GM18873 (cell line): ENCODE results near the gene TTC27.
A peak's percentile ranks its signal among the peaks of the same experiment; 100 is the strongest.

Experiments used
- ATAC-seq: cut with Tn5 transposase; IDR thresholded peaks from one replicate; pipeline ENCODE4 v1.9.1; 2021; ENCODE audit warnings: mild to moderate bottlenecking, moderate library complexity, moderate number of reproducible peaks; ENCODE audit not compliant: unreplicated experiment, low FRiP score

The TTC27 gene

DNA sequence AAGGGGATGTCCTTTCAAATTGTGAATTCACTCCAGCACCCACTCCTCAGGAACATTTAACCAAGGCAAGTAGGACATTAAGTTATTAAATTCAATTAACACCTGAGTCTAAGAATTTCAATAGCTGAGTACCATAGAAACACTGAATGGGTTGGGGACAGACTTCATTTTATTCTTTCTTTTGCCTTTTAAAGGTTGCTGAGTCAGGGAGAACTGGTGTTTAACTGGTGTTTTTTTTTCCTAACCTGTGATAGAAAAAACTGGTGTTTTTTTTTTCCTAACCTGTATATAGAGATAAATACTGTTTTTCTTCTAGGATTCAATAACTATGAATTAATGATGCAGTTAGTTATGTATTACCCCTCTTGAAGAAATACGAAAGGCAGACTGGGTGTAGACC is 38.9 kb downstream of the TTC27 start:
- ATAC-seq: no peak

DNA sequence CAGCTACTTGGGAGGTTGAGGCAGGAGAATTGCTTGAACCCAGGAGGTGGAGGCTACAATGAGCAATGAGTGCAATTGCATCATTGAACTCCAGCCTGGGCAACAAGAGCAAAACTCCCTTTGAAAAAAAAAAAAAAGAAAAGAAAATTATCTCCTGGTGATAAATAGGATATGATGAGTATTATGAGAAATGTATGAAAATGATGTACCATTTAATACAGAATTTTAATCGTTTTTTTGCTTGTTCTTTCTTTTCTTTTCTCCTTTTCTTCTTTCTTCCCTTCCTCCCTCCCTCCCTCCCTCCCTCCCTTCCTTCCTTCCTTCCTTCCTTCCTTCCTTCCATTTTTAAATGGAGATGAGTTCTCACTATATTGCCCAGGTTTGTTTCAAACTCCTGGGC is 40.4 kb downstream of the TTC27 start:
- no peak for ATAC-seq

- ATAC-seq: no peak
Measured at GRCh38 chr2:32671885-32672533, 44.2 kb downstream of the TTC27 start.

GRCh38 chr2:32678825-32679224 is 51.0 kb downstream of the TTC27 start:
- no peak for ATAC-seq

GRCh38 chr2:32680942-32681341 is 53.1 kb downstream of the TTC27 start:
- ATAC-seq: no peak

DNA sequence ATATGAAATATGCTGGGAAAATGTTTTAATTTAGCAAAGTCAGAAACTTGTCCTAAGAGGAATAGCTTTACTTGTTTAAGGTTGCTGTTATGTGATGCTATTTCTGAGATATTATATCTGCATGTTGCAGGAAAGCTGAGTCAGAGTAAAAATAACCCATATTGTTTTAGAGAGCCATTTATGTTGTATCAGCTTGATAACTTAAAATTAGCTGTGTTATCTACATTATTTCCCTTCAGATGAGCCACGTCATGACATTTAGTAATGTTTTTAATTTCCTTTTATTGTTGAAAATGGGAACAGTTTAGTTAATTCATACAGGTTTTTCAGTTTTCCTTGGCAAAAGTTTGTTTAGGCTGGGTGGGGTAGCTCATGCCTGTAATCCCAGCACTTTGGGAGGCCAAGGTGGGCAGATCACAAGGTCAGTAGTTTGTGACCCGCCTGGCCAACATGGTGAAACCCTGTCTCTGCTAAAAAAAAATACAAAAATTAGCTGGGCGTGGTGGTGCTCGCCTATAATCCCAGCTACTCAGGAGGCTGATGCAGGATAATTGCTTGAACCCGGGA is 55.8 kb downstream of the TTC27 start:
- no peak for ATAC-seq

DNA sequence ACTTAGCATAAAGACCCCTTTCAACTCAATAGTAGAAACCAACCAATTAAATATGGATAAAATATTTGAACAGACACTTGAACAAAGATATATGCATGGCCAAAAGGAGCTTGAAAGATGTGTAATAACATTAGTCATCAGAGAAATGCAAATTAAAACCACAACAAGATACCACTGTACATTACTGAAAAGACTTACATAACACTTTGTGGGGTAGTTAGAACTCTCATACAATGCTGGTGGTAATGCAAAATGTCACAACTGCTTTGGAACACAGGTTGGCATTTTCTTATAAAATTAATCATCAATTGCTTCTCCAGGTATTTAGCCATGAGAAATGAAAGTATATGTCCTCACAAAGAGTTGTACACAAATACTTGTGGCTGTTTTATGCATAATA is 60.7 kb downstream of the TTC27 start:
- peak; percentile 63 for ATAC-seq

DNA sequence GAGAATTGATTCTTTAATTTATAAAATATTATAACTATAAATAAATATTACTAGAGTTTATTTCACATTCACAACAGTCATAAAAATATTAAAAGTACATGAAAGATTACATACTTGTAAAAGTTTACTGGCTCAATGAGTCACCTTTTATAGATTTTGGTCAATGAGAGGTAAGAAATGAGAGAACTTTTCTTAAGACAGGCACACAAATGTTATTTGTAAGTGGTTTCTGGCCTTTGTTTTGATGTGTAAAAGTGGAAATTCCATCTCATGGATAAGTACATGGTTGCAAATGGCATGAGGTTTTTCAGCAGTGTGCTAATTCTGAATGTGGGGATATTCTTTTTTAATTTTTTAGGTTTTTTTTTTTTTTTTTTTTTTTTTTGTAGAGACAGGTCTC is 63.8 kb downstream of the TTC27 start:
- no peak for ATAC-seq

DNA sequence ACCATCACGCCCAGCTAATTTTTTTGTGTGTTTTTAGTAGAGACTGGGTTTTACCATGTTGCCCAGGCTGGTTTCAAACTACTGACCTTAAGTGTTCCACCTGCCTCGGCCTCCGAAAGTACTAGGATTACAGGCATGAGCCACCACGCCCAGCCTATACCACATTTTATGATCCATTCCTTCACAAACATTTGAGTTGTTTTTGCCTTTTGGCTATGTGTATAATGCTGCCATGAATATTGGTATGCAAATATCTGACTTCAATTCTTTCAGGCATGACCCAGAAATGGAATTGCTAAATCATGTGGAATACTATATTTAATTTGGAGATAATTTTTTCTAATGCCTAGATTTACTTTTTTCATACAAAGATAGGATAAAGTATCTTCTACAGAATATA is 68.6 kb downstream of the TTC27 start:
- ATAC-seq: no peak

- ATAC-seq: no peak
Measured at GRCh38 chr2:32697156-32697555, 69.3 kb downstream of the TTC27 start.

DNA sequence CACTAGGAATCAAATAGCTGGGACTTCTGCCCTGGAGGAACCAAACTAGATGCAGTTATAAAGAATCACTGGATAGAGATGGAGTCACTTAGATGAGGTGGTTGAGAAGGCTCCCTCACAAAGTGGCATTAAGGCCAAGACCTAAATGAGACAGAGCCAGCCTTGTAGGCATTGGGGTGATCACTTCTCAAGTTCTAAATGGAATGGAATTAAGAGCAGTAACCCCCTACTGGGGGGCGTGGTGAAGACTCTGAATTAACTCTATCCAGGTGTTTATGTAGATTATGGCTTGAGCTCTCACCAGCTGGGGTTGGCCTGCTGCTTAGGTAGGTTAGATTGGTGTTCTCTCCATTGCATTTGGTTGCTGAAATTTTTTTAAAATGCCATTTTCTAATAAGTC is 71.3 kb downstream of the TTC27 start:
- ATAC-seq: no peak

DNA sequence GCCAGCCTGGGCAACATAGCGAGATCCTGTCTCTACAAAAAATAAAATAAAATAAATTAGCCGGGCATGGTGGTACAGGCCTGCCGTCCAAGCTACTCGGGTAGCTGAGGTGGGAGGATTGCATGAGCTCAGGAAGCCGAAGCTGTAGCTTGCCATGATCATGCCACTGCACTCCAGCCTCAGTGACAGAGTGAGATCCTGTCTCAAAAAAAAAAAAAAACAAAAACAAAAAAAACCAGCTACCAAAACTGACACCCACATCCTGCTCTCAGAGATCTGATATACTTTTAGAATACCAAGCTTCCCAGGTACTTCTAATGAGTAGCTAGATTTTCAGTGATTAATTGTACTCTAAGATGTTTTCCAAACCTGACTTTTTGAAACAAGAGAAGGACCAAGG is 74.0 kb downstream of the TTC27 start:
- ATAC-seq: no peak

DNA sequence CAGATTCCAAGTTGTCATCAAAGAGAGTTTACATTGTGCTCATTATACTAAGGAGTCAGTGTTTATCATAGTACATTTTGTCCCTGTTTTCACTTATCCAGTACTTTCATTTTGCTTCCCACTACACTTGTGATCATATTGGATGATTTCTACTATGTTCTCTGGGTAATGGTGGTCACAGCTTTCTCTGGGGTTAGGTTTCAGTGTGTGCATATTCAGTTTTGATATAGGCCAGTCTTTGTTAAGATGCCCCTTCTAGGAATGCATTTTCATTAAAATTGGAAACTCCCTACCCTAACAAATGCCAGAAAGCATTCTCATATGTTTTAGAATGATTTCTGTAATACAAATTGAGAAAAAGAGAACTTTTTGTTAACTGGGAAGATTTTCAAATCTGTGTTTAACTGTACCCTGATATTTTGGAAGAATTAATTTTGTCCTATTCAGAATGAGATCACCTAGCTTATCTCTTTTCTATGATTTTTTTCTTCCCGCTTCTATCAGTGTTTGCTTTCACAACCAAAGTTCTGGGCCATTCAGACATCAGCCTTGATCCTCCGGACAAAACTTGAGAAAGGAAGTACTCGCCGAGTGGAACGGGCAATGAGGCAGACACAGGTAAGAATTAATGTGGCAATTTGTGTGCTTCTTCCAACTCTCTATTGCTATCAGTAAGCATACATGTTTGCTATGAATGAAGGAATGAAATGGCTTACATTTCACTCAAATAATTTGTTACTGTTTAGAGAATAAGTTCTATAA is 74.6 kb downstream of the TTC27 start:
- ATAC-seq: no peak

DNA sequence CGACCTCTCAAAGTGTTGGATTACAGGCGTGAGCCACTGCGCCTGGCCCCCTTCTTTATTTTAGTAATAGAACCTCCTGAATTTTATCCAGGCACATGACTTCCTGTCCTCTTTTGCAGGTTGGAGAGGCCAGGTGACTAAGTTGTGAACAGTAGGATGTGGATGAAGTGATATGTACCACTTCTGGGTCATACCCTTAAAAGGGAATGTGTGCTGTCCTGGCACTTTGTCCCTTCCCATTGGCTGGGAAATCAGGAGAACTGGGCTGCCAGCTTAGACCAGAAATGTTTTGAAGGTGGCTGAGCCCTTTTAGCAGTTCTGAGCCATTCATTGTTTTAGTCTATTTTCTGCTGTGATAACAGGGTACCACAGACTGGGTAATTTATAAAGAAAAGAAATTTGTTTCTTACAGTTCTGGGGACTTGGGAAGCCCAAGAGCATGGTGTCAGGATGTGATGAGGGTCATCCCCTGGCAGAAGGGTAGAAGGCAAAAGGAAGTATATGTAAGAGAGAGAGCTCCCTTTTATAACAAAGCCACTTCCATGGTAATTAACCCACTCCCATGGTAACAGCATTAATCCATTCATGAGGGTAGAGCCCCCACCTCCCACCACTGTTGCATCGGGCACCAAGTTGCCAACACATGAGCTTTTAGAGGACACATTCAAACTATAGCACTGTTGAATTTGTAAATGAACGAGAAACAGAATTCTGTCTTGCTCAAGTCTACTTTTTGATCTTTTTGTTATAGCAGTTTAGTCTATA is 79.1 kb downstream of the TTC27 start:
- ATAC-seq: no peak

GRCh38 chr2:32711219-32711618 is 83.4 kb downstream of the TTC27 start:
- no peak for ATAC-seq

DNA sequence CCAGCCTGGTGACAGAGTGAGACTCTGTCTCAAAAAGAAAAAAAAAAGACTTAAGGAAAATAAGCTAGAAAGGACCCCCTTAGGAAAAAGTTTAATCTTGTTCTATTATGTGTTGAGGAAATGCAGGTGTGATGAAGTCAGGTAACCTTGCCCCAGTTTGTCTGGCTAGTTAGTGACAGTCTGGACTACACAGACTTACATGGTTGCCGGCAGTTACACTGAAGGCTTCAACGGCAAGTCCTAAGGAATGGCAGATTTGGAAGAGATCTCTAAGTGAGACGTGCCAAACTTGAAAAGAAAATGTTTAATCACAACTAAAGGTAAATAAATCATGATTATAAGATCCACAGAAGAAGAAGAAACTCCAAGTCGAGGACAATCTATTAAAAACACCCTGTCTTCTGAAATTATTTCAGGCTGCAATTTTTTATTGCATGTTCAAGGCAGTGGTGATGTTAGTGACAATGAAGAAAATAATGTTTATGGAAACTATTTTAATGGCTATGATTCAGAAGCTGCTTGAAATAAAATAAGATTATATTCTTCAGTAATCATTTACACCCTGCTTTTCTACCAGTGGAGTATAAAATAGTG is 84.2 kb downstream of the TTC27 start:
- ATAC-seq: no peak

GRCh38 chr2:32712870-32713269 is 85.0 kb downstream of the TTC27 start:
- ATAC-seq: no peak

- ATAC-seq: no peak
Measured at GRCh38 chr2:32714521-32714920, 86.7 kb downstream of the TTC27 start.

GRCh38 chr2:32715391-32715841 is 87.6 kb downstream of the TTC27 start:
- ATAC-seq: peak; percentile 93

DNA sequence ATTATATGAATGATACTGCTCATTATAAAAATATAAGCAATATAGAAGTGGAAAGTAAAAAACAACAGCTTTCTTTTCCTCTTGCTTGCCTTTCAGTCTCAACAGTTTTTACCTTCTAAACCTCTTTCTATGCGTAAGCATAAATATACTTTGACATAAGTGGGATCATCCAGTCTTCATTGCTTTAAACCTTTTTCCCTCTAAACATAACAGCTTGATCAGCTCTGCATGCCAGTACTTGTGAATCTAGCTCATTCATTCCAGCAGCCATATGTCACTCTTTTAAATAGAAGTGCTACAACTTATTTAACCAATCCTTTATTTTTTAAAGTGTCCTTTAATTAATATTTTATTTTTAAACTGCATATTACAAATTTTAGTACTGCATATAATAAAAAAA is 88.1 kb downstream of the TTC27 start:
- no peak for ATAC-seq

GRCh38 chr2:32716598-32716997 is 88.7 kb downstream of the TTC27 start:
- no peak for ATAC-seq
